Measurements from ENCODE around the gene MEGF10.

Gene MEGF10

GRCh38 chr5:127447827-127448226 is 157.2 kb downstream of the MEGF10 start:
- DNase-seq, result no peak

GRCh38 chr5:127450046-127450445 is 159.4 kb downstream of the MEGF10 start:
- no peak for DNase-seq

GRCh38 chr5:127451096-127451495 is 160.5 kb downstream of the MEGF10 start:
- no peak for DNase-seq

- no peak for DNase-seq
Measured at GRCh38 chr5:127452626-127453025, 162.0 kb downstream of the MEGF10 start.

- DNase-seq, result no peak
Measured at GRCh38 chr5:127471211-127471610, 180.6 kb downstream of the MEGF10 start.

GRCh38 chr5:127472700-127473099 is 182.1 kb downstream of the MEGF10 start:
- no peak for DNase-seq

- DNase-seq, result no peak
Measured at GRCh38 chr5:127486471-127486870, 195.9 kb downstream of the MEGF10 start.

- DNase-seq, result peak; percentile 27
Measured at GRCh38 chr5:127492854-127493738, 202.5 kb downstream of the MEGF10 start.

- no peak for DNase-seq
Measured at GRCh38 chr5:127498548-127498947, 208.0 kb downstream of the MEGF10 start.

GRCh38 chr5:127505905-127506304 is 215.3 kb downstream of the MEGF10 start:
- DNase-seq, result no peak

- DNase-seq, result no peak
Measured at GRCh38 chr5:127506616-127507015, 216.0 kb downstream of the MEGF10 start.

GRCh38 chr5:127508644-127509373 is 218.2 kb downstream of the MEGF10 start:
- no peak for DNase-seq
